GM12865 (cell line): ENCODE data around the gene UTP14C.
"Not testable (repeated sequence)": the region's sequence is repeated elsewhere in the genome, so short reads cannot be mapped to it uniquely, and the experiment has no call there.

ENCODE experiments used
- DNase-seq: peaks from one replicate; pipeline ENCODE4 v3.0.0; 2010; ENCODE audit warnings: low read depth
- H3K4me3 ChIP-seq: 2 replicates; pipeline ENCODE4 v1.5.1; 2011; ENCODE audit warnings: mild to moderate bottlenecking, low read depth, low read length, control low read depth
- CTCF ChIP-seq: IDR thresholded peaks from 2 replicates; pipeline ENCODE4 v1.5.1; 2011; ENCODE audit warnings: low read length, control low read depth, low read depth, inconsistent platforms; ENCODE audit not compliant: insufficient read depth; ENCODE audit errors: missing control alignments

The UTP14C gene

DNA sequence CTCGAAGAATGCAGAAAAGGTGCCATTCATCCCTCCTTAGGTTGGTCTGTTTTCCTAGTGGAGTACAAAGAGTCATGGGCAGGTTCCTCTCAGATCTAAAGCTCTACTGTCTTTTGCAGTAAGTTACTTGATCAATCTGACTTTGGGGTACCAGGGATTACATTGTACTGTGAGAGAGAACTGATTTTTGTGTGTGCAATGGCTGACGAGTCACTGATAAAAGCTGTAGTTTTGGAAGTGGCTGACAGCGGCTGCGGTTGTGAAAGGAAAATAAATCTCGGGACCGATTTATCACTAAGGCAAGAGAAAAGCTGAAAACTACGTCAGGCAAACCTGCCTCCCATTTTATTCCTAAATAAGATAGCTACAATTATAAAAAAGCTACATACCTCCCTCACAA is 26.9 kb downstream of the UTP14C start:
- DNase-seq: no peak
- TF ChIP-seq CTCF: no peak

DNA sequence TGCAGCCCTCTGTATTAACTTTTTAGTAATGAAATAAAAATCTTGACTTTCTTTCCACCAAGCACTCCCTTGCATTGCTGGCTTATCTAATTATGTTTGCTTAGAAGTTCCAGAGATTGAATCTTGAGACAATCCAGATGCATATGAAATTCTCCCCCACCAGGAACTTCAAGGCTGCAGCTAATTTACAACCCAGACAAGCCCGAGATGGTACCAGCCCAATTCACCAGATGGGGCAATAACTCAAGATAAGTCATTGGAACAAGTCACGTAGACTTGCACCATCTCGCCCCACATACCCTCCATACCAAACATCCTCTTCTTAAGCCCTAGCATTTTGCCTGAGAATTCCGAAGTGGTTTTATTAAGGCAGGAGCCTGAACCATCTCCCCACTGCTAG is 29.0 kb downstream of the UTP14C start:
- TF ChIP-seq CTCF: no peak
- DNase-seq: no peak
- H3K4me3 ChIP-seq: no peak overlapping the region

More for the DNA sequence above, 26.9 kb downstream of the UTP14C start:
- H3K4me3 ChIP-seq: no peak overlapping the region

DNA sequence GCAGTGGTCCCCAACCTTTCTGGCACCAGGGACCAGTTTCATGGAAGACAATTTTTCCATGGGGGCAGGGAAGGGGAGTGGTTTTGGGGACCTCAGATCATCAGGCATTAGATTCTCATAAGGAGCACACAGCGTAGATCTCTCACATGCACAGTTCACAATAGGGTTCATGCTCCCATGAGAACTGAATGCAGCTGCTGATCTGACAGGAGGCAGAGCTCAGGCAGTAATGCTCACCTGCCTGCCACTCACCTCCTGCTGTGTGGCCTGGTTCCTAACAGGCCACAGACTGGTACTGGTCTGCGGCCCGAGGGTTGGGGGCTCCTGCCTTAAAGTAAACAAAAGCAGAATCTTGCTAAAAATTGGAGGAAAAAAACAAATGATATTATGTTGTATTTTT is 36.6 kb downstream of the UTP14C start:
- DNase-seq, H3K4me3 ChIP-seq: not testable (repeated sequence)

GRCh38 chr13:52061587-52061986 is 37.1 kb downstream of the UTP14C start:
- DNase-seq: no peak
- H3K4me3 ChIP-seq: no peak overlapping the region
- no peak for TF ChIP-seq CTCF

DNA sequence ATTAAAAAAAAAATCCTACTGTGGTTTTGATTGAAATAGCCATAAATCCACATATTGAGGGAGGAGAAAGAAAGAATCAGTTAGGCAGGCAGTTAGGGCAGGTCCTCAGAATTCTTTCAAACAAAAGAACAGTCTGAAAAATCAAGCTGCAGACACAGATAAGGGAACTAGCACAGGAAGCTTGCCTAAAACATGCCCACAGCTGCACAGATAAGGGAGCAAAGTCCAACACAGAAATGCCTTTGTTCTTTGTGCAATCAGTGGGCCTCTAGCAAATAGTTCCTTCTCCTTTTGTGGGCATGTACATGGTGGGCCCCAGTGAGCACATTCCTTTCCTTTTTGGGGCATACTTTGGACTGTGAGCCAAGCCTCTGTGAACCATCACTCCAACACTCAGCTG is 42.7 kb downstream of the UTP14C start:
- H3K4me3 ChIP-seq: no peak overlapping the region
- TF ChIP-seq CTCF: no peak
- DNase-seq: no peak

DNA sequence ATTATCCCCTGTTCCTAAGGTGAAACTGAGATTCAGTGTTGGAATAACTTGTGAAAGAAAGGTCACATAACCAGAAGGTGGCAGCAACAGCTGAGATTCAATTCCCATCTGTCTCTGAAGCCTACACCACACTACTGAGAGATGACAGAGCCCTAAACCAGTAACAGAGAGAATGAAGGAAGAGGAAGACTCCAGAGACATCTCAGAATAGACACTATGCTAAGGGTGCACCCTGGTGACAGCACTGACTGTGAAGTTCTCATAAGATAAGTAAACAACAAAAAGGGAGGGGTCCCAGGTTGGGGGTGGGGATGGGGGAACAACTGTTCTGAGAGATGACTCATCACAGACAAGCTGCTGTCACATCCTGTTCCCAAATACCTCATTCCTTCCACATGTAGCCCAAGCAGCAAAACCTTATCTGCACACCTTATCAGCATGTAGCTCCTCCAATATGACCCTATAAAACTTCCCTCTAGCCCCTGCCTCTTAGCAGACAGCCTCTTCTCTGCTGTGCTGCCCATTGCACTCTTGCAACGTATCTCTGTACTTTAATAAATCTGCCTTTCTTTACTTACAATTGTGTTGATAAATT is 46.5 kb downstream of the UTP14C start:
- peak; percentile 9 for DNase-seq
- H3K4me3 ChIP-seq: no peak overlapping the region
- no peak for TF ChIP-seq CTCF
